Measurements from ENCODE around the gene UBA7.
A peak's percentile ranks its signal among the peaks of the same experiment; 100 is the strongest.

Gene UBA7

DNA sequence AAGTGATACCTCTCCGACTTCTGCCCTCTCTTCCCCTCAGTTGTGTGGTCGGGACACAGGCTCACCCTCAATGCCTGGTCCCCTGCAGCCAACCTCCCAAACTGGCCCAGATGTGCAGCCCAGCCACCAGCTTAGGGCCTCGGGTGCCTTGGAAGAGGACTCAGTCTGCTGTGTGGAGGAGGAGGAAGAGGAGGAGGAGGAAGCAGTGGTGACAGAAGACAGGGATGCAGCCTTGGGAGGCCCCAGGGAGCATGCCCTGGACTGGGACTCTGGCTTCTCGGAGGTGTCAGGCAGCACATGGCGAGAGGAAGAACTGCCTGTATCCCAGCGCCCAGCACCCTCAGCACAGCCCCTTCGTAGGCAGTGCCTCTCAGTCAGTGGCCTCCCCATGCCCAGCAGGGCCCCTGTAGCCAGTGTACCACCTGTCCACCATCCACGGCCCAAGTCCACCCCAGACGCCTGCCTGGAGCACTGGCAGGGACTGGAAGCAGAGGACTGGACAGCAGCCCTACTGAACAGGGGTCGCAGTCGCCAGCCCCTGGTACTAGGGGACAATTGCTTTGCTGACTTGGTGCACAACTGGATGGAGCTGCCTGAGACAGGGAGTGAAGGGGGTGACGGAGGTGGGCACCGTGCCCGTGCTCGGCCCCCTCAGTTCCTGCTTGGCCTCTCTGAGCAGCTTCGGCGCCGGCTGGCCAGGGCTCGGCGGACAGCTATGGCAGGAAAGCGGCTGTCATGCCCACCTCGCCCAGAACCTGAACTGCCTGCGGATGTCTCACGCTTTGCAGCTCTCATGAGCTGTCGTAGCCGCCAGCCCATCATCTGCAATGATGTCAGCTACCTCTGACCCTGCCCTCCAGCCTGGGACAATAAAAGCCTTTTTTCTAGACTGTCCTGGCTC is 9.4 kb downstream of the UBA7 start:
- peak; percentile 67 for FAIRE-seq
- no peak for DNase-seq (ENCODE audit: insufficient read length)
- TF ChIP-seq POLR2AphosphoS5 (IDR thresholded peaks at IDR 0.05; ENCODE audit: low read depth, low read length) (no peak; the same call in 1 of the 2 replicates), POLR2A (IDR thresholded peaks at IDR 0.05; ENCODE audit: low read depth, low read length) (peak; percentile 30; the same call in 1 of the 2 replicates)

DNA sequence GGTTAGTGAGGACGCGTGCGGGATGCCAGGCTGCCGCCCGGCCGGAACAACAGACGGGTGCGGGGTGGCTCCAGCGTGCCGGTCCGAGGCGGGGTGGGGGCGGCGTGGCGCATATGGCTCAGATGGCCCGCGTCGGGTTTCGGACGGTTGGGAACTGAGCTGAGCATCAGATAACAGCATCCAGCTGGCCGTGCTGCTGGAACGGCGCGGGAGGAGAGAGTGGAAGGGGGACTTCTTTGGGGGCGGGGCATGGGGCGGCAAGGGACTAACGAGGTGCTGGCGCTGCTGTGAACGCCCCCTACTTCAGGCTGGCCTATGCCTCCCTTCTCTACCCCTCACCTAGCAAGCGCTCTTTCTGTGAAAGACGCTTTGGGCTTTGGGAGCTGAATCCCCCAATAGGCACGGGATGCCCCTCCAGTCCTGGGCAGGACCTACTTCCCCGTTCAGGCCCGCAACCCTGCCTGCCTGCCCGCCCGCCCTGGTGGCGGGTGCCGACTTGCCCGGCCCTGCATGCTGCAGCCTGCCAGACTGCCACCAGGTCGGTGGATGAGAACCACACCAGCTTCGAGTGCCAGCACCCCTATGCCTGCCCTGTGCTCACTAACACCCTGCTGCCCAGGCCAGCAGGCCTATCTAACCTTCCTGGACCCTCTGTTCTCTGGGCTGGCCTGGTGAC is 10.2 kb downstream of the UBA7 start:
- FAIRE-seq = peak; percentile 92
- TF ChIP-seq POLR2A (IDR thresholded peaks at IDR 0.05; ENCODE audit: low read depth, low read length) (no peak), TAF1 (IDR thresholded peaks at IDR 0.05; ENCODE audit: borderline replicate concordance, low read depth, low read length) (no peak)
- DNase-seq (ENCODE audit: insufficient read length) = peak; percentile 53

DNA sequence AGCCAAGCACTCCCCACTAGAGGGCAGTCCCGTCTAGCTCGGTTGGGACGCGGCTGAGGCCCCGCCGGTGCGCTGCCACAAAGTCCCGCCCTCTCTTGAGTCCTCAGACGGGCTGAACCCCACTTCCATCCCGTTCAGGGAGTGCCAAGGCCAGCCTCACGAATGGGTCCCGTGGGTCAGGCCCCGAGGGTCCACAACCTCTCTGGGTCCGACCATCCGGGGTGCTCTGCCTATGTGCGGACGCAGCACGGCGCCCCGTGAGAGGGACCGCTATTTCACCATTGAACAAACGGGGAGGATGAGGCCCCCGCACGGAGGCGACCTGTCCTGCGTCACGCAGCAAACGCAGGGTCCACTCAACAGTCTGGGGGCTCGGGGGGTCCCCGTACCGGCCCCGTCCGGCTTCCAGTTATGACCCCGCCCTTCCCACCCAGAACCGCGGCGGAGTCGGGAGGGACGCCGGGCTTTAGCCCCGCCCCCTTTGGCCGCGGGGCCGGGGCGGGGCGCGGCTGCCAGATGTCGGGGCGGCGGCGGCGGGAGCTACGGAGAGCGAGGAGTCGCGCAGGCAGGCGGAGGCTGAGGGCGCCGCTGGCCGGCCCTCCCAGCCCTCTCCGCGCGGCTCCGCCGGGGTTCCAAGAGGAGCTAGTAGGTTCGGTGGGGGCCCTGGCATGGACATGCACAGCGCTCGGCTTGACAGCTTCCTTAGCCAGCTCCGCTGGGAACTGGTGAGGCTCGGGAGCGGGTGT is 10.9 kb downstream of the UBA7 start, which contains the start of gene INKA1:
Gene INKA1, plus strand, starts transcription at position 543 of the 746 bp plus-strand sequence. Its CDS starts 132 bp downstream, at position 675.
- FAIRE-seq (peak; percentile 98), DNase-seq (ENCODE audit: insufficient read length) (peak; percentile 94)
- TF ChIP-seq TAF1 (IDR thresholded peaks at IDR 0.05; ENCODE audit: borderline replicate concordance, low read depth, low read length) (no peak), POLR2AphosphoS5 (IDR thresholded peaks at IDR 0.05; ENCODE audit: low read depth, low read length) (no peak), POLR2A (IDR thresholded peaks at IDR 0.05; ENCODE audit: low read depth, low read length) (peak; percentile 41; the same call in 1 of the 2 replicates)

DNA sequence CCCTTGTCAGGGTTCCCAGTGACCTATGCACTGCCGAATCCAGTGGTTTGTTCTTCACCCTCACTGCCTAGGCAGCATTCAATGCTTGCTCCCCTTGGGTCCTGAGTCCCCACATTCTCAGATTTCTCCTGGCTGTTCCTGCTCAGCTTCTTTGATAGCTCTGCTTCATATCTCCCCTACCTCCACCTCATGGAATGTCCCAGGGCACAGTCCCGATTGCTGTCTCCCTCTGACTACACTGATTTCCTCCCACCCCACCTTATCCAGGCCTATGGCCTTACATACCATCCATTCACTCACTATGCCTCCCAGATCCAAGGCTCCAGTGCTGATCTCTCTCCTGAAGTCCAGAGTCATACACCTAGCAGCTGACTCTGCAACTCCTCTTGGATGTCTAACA is 12.6 kb downstream of the UBA7 start:
- TF ChIP-seq TAF1 (IDR thresholded peaks at IDR 0.05; ENCODE audit: borderline replicate concordance, low read depth, low read length) = no peak
- TF ChIP-seq POLR2AphosphoS5 (IDR thresholded peaks at IDR 0.05; ENCODE audit: low read depth, low read length) = no peak
- DNase-seq (ENCODE audit: insufficient read length) (no peak), FAIRE-seq (no peak)

DNA sequence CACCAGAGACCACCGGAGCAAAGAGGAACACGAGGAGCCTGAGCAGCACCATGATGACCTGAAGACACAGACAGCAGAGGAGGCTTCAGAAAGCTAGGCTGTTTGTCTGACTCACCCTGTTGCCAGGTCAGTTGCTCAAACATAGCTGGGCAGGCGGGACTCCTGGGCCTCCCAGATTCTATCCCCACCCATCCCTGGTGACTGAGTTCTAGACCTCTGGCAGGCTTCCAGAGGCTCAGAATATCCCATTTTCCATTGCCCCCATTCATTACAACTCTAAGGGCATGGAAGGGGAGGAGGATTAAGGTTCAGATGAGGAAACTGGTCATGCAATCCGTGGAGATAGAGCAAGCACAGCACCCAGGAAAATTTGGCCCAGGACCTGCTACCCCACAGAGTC is 14.0 kb downstream of the UBA7 start, which contains the start of gene CDHR4:
Gene CDHR4, minus strand, starts transcription at position 113 of the 400 bp plus-strand sequence. Its CDS starts 61 bp downstream, at position 52.
- FAIRE-seq (no peak), DNase-seq (ENCODE audit: insufficient read length) (no peak)
- TF ChIP-seq POLR2AphosphoS5 (IDR thresholded peaks at IDR 0.05; ENCODE audit: low read depth, low read length) (no peak), TAF1 (IDR thresholded peaks at IDR 0.05; ENCODE audit: borderline replicate concordance, low read depth, low read length) (no peak), POLR2A (IDR thresholded peaks at IDR 0.05; ENCODE audit: low read depth, low read length) (no peak)

DNA sequence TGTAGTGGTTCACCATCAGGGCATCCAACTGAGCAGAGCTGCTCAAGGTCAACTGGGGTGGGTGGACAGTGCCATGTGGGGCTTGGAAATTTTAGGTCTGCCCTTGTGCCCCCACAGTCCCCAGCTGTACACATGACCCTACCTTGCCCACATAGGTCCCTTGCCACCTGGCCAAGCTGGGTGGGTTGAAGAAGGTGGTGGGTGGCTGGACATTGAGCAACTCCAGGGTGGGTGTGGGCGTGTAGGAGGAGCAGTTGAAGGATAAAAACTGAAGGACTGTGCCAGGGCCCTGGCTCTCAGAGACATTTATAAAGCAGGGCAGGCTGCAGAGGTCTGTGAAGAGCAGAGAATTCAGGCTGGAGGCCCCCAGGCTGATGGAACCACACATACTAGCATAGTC is 14.6 kb downstream of the UBA7 start:
- FAIRE-seq (no peak), DNase-seq (ENCODE audit: insufficient read length) (no peak)
- TF ChIP-seq POLR2A (IDR thresholded peaks at IDR 0.05; ENCODE audit: low read depth, low read length) (no peak), TAF1 (IDR thresholded peaks at IDR 0.05; ENCODE audit: borderline replicate concordance, low read depth, low read length) (no peak), POLR2AphosphoS5 (IDR thresholded peaks at IDR 0.05; ENCODE audit: low read depth, low read length) (no peak)

DNA sequence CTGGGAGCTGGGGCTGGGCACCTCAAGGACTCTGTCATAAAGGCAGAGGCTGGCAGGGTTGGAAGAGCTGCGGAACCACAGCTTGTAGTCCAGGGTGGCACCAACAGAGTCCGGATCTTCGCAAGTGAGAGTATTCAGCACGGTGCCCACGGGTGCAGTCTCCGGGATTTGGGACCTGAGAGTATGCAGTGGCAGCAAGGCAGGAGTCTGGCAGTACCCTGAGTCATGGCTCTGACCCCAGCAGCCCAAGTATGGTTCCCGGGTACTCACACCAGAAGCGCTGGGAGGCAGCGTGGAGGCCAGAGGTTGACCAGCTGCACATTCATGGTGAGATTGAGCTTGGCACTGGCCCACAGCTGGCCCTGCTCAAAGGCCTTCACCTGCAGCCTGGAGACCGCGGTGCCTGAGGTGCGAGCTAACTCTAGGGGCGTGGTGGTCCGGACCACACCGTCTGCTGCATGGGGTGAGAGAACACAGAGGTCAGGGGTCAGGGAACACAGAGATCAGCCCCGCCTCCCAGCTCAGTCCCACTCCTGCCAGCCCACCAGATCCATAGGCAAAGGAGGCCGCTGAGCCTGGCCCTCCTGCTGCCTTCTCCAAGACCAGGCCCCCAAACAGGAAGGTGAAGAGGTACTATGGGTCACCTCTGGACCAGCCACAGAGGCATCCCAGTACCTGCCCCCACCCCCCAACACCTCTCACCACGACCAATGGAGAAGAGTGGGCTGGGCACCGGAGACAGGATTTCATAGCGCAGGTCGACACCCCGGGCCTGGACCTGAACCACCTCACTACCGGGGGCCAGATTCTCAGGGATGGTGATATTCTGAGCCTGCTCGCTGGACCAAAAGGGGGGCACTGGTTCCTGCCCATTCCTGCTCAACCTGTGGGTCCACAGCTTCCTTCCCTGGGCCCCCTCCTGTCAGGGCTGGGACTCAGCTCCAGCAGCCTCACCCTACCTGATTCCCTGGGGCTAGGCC is 18.5 kb downstream of the UBA7 start:
- DNase-seq (ENCODE audit: insufficient read length) = no peak
- no peak for FAIRE-seq
- no peak for TF ChIP-seq POLR2AphosphoS5 (IDR thresholded peaks at IDR 0.05; ENCODE audit: low read depth, low read length)
- no peak for TF ChIP-seq POLR2A (IDR thresholded peaks at IDR 0.05; ENCODE audit: low read depth, low read length)
- no peak for TF ChIP-seq TAF1 (IDR thresholded peaks at IDR 0.05; ENCODE audit: borderline replicate concordance, low read depth, low read length)

DNA sequence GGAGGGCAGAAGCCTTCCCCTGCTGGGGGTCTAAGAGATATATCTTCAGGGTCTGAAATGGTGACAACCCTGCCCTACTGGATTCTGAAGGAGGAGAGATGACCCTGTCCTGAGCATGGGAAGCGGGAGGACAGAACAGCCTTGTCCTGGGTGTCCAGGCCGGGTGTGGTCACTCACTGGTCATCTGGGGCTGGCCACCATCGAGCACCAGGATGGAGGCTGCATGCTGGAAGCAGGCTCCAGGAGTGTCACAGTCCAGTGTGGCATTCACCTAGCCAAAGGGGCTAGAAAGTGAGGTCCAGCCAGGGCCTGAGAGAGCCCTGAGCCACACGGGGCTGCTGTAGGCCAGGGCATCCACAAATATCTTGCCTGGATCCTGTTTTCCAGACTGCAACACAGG is 19.3 kb downstream of the UBA7 start:
- no peak for FAIRE-seq

DNA sequence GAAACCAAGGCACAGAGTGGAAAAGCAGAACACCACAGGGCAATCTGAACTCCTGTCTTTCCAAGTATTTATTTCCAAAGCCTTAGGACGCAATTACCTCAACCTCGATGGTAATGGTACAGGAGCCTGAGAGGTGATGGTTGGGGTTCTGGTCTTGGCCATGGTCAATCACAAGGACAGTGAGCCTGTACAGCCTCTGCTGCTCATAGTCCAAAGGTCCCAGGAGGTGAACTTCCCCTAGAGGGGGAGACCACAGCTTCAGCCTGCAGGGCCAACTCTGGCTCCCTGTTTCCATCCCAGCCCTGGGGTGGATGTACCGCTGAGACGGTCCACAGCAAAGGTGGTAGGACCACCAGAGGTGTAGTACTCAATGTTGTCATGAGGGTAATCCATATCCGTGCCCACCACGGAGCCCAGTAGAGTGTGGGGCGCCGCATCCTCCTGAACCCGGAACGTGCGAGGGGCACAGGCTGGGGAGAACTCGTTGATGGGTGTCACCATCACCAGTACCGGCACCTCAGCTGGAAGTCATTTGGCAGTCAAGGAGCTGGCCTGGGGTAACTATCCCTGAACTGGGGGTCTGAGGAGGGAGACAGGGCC is 20.2 kb downstream of the UBA7 start:
- TF ChIP-seq POLR2AphosphoS5 (IDR thresholded peaks at IDR 0.05; ENCODE audit: low read depth, low read length) (no peak), TAF1 (IDR thresholded peaks at IDR 0.05; ENCODE audit: borderline replicate concordance, low read depth, low read length) (no peak), POLR2A (IDR thresholded peaks at IDR 0.05; ENCODE audit: low read depth, low read length) (no peak)
- DNase-seq (ENCODE audit: insufficient read length) = peak; percentile 12
- no peak for FAIRE-seq

More for the DNA sequence above, 19.3 kb downstream of the UBA7 start:
- peak; percentile 5 for DNase-seq (ENCODE audit: insufficient read length)
- TF ChIP-seq TAF1 (IDR thresholded peaks at IDR 0.05; ENCODE audit: borderline replicate concordance, low read depth, low read length) = no peak
- TF ChIP-seq POLR2AphosphoS5 (IDR thresholded peaks at IDR 0.05; ENCODE audit: low read depth, low read length) = no peak
- TF ChIP-seq POLR2A (IDR thresholded peaks at IDR 0.05; ENCODE audit: low read depth, low read length) = no peak

Measured in GM12892 (cell line).